Hematopoietic multipotent progenitor cell (in vitro differentiated cells): Measurements from ENCODE around the gene NEK4. TPM values are rescaled to one million over a fixed set of nuclear protein-coding genes. Genes with fewer than 3 reads are reported as not detected.

ENCODE experiments used
- DNase-seq, 3 donors: peaks; one replicate each; pipeline ENCODE4 v3.0.0-alpha.2; 2011 to 2015; ENCODE audit warnings: low read depth in 2 of 3, low spot score in 2 of 3
- total RNA-seq: library from RNA; depleted of rRNA; stranded (reverse); fragments of >200 nt; gene quantifications from one replicate; pipeline ENCODE4 v1.2.3, GENCODE V29; 2012

Gene NEK4
- 12.1 TPM for total RNA-seq

- DNase-seq, result peak; percentile 60 to 96 (median 94)
Observed at GRCh38 chr3:52770496-52771333, at the start of gene NEK4. Gene NEK4, minus strand, starts transcription at chr3:52770940. Its CDS starts 194 bp downstream, at chr3:52770746.

GRCh38 chr3:52819936-52820335 lies 49.2 kb upstream of the NEK4 start:
- DNase-seq, result no peak

GRCh38 chr3:52817860-52818259 lies 47.1 kb upstream of the NEK4 start:
- DNase-seq, result no peak

GRCh38 chr3:52817221-52817620 lies 46.5 kb upstream of the NEK4 start:
- no peak for DNase-seq

- no peak for DNase-seq
Observed at GRCh38 chr3:52816654-52817053, 45.9 kb upstream of the NEK4 start.

- no peak for DNase-seq
Observed at GRCh38 chr3:52816199-52816598, 45.5 kb upstream of the NEK4 start.

GRCh38 chr3:52813810-52814209 lies 43.1 kb upstream of the NEK4 start:
- no peak for DNase-seq

- no peak for DNase-seq
Observed at GRCh38 chr3:52811452-52812011, 40.8 kb upstream of the NEK4 start.

GRCh38 chr3:52810923-52811322 lies 40.2 kb upstream of the NEK4 start:
- no peak for DNase-seq

GRCh38 chr3:52809662-52810377 lies 39.1 kb upstream of the NEK4 start:
- peak in 2 of 3 donors; percentile 54 to 91 for DNase-seq

GRCh38 chr3:52809149-52809548 lies 38.4 kb upstream of the NEK4 start:
- DNase-seq, result no peak

GRCh38 chr3:52805270-52806039 lies 34.7 kb upstream of the NEK4 start:
- no peak for DNase-seq

- DNase-seq, result no peak
Observed at GRCh38 chr3:52801839-52802238, 31.1 kb upstream of the NEK4 start.

GRCh38 chr3:52800079-52800478 lies 29.3 kb upstream of the NEK4 start:
- DNase-seq, result no peak

- DNase-seq, result peak in 1 of 3 donors; percentile 9
Observed at GRCh38 chr3:52798978-52799476, 28.3 kb upstream of the NEK4 start.

- no peak for DNase-seq
Observed at GRCh38 chr3:52798376-52798977, 27.7 kb upstream of the NEK4 start.

- no peak for DNase-seq
Observed at GRCh38 chr3:52796411-52796810, 25.7 kb upstream of the NEK4 start.

GRCh38 chr3:52795298-52795900 lies 24.7 kb upstream of the NEK4 start:
- no peak for DNase-seq

GRCh38 chr3:52794612-52795099 lies 23.9 kb upstream of the NEK4 start, which contains the start of gene ITIH3:
Gene ITIH3, plus strand, starts transcription at chr3:52794796. Its CDS starts 8 bp downstream, at chr3:52794804.
- DNase-seq, result no peak
